Activated CD4-positive, alpha-beta T cell treated with anti-CD3 and anti-CD28 coated beads for 1 hour (primary cell): Measurements from ENCODE around the gene FAR2.
A peak's percentile ranks its signal among the peaks of the same experiment; 100 is the strongest.
"Not testable (repeated sequence)": the region's sequence is repeated elsewhere in the genome, so short reads cannot be mapped to it uniquely, and the experiment has no call there.

Experiments
- DNase-seq: peaks from one replicate; pipeline ENCODE4 v3.0.0-alpha.2; 2020

Gene FAR2

DNA sequence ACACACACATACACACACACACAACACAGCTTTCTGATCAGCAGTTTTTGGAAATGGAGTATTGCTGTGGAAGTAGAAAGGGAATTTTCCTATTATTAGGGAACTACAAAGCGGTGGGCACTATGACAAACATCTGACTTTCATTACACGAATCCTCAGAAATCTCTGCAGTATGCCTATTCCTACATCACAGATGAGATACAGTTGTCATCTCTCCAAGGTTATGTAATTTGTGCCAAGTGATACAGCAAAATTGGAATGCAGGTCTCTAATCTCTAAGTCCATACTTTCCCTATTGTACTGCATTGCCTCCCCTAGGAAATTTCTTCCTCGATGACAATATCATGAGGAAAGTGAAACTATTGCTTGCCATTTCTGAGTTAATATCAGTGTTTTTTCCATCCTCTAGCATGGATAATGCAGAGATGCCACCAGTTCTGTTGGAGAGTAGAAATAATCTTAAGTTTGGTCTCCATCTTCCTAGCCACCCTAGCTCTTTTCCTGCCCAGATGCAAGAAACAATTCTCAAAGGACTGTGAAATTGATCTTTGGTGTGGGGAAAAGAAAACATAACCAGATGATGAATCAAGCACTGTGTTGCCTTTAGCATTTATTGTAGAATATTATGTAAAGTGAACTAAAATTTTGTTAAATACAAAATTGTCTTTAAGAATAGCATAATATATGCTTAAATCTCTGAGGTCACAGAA is 137.2 kb downstream of the FAR2 start:
- no peak for DNase-seq

GRCh38 chr12:29287622-29288021 is 138.5 kb downstream of the FAR2 start:
- no peak for DNase-seq

- no peak for DNase-seq
Observed at GRCh38 chr12:29288031-29288430, 139.0 kb downstream of the FAR2 start.

GRCh38 chr12:29290475-29290874 is 141.4 kb downstream of the FAR2 start:
- DNase-seq, result not testable (repeated sequence)

DNA sequence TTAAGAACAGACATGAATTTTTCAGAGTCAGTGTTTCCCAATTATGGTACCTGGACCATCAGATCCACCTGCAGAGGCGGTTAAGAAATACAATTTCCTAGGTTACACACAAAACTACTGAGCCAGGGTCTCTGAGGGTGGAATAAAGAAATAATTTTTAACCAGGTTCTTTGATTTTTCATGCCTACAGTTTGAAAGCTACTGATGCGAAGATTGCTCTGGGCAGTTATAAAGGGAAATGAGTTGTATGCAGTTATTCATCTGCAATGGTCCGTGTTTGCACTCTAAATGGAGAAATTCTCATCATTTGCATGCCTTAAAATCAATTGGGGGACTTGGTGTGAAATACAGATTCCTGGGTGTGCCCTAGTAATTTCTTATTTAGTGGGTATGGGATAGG is 142.1 kb downstream of the FAR2 start:
- no peak for DNase-seq

GRCh38 chr12:29299633-29300032 is 150.6 kb downstream of the FAR2 start:
- DNase-seq, result no peak

GRCh38 chr12:29301114-29301513 is 152.0 kb downstream of the FAR2 start:
- no peak for DNase-seq

- DNase-seq, result no peak
Observed at GRCh38 chr12:29304388-29304787, 155.3 kb downstream of the FAR2 start.

GRCh38 chr12:29306266-29306665 is 157.2 kb downstream of the FAR2 start:
- DNase-seq, result no peak

DNA sequence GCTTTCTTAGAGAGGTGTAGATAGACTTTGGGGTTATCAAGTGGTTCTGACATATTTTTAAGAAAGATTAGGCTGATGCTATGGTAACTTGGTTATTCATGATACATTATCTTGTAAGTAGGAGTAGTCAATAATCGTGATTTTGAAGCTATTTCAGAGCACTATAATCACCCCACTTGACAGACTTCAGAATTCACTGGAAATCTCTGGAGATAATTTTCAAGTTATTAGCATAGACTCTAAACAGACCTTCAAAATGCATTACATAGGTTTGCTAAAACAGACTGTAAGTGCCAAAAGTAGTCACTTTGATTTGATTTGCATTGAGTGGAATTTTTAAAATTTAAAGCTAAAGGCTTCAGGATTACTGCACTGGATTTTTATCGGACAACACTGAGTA is 157.6 kb downstream of the FAR2 start:
- no peak for DNase-seq

DNA sequence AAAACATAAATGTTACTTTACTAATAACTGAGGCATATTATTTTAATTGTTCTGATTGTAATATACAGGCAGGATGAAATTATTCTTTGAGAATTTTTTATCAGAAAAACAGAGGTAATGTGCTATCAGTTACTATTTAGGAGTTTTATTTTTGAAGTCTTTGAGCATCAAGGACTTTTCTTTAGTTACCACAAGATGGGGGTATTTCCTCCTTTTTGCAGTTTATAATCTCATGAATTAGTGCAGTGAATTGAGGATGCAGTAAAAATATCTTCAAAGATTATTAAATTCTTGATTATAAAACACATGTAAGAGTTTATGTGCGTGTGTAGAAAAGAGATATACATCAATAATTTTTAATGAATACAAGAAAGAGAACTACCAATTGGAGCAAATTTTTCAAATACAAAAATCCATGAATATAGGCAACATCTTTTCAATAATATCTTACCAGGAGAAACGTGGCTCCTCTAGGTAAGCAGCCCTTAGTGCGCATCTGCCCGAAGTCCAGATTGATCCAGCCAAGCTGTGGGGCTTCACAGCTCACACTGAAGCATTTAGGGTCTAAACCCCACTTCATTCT is 160.3 kb downstream of the FAR2 start:
- no peak for DNase-seq

DNA sequence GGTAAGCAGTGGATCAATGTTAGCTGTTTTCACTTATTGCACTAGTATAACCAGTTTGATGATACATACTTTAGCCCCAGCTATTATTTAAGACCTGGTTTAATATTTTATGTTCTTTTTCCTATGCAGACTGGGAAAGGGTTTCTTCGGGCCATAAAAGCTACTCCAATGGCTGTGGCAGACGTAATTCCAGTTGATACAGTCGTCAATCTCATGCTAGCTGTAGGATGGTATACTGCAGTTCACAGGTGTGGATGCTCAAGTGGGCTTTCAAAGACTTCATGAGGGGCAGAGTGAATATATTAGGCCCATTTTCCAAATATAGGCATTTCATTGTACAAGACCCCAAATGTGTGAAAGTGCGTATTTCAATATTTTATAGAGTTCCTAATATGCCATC is 161.8 kb downstream of the FAR2 start:
- DNase-seq, result no peak

GRCh38 chr12:29314416-29314815 is 165.3 kb downstream of the FAR2 start:
- no peak for DNase-seq

DNA sequence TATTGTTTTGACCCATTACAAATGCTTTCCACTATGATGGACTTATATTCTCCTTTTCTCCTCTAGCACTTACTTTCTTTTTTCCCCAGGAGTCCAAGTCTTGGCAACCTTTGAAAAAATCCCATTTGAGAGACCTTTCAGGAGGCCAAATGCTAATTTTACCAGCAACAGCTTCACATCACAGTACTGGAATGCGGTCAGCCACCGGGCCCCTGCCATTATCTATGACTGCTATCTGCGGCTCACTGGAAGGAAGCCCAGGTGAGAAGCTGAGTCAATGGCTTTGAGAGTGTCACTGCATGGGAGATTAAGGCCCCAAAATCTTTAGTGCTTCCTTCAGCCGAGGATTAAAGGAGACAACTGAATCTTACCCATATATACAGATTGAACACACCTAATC is 167.7 kb downstream of the FAR2 start:
- DNase-seq, result no peak

- DNase-seq, result peak; percentile 13
Observed at GRCh38 chr12:29317556-29318363, 168.7 kb downstream of the FAR2 start.

- no peak for DNase-seq
Observed at GRCh38 chr12:29320295-29321085, 171.4 kb downstream of the FAR2 start.

DNA sequence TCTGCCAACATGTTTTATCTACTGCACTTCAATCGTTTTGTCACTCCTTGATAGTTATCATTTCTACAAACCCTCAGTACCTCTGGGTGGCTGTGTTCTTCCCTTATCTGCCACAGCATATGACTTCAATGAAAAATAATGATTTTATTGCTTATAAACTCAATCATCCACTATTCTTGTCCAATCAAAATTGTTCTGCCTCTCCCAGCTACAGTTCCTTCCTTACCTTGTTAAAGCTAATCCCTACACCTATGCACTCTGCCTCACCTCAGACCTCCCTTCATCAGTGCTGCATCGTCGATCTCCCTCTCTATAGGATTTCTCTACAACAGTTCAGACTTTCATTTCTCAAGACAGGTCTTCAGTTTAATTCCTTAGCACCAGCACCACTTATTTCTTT is 173.1 kb downstream of the FAR2 start:
- DNase-seq, result no peak

- no peak for DNase-seq
Observed at GRCh38 chr12:29329411-29329810, 180.3 kb downstream of the FAR2 start.

- no peak for DNase-seq
Observed at GRCh38 chr12:29333178-29333577, 184.1 kb downstream of the FAR2 start.

DNA sequence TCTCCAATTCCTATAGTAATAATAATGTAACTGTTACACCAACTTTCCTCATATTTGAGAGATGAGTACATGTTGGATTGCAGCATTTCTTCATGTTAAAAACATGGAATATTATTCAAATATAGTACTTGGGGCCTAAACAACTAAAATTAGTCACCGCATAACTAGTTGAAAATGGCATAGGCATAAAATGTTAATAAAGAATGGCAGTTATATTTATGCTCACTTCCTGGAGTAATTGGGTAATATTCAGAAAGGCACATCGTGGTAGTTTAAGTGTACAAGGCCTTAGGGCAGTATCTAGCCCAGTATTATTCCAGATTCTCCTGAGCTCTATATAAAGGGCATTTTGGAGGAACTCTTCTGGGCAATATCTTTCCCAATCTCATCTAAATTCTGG is 185.9 kb downstream of the FAR2 start:
- no peak for DNase-seq

GRCh38 chr12:29337325-29337724 is 188.2 kb downstream of the FAR2 start:
- no peak for DNase-seq

GRCh38 chr12:29343022-29343799 is 194.1 kb downstream of the FAR2 start:
- no peak for DNase-seq
